ENCODE results near the gene FARS2. TPM values are rescaled to one million over a fixed set of nuclear protein-coding genes. Genes with fewer than 3 reads are reported as not detected.

The FARS2 gene
- total and polyA plus RNA-seq, 2 of the 13 experiments (the other 11 are each of a cell fraction or from before 2014, with no cell fraction given) = 15.4 to 26.0 TPM

DNA sequence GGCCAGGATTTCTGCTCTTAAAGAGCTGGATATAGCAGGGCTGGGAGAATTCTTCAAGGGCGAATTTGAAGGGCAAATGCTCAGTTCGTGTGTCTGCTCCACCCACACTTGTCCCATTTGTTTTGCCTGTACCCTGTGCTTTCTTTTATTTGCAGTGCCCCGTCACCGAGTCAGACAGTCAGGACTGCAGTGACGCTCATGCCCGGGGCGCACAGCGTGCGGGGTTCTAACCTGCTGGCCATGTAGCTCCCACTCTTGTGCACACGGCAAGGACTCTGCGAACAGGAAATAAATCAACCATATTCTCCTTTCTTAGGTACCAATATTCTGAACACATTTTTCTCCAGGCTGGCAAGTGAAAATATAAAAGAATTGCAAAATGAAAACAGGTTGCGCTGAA, 18.2 kb upstream of the FARS2 start (continued):
- TF ChIP-seq, protein P1, sequence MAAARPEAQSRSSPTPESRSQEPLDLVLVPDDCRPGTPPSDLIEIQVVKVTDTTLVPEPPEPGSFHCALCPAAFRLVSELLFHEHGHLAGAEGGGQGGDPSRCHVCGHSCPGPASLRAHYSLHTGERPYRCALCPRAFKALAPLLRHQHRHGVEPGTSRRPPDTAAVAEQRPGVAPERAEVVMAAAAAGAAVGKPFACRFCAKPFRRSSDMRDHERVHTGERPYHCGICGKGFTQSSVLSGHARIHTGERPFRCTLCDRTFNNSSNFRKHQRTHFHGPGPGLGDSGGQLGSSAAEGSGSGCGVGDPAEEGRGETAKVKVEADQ (CRISPR knock-in tag; IDR thresholded peaks at IDR 0.05; ENCODE audit: borderline replicate concordance) = no peak

DNA sequence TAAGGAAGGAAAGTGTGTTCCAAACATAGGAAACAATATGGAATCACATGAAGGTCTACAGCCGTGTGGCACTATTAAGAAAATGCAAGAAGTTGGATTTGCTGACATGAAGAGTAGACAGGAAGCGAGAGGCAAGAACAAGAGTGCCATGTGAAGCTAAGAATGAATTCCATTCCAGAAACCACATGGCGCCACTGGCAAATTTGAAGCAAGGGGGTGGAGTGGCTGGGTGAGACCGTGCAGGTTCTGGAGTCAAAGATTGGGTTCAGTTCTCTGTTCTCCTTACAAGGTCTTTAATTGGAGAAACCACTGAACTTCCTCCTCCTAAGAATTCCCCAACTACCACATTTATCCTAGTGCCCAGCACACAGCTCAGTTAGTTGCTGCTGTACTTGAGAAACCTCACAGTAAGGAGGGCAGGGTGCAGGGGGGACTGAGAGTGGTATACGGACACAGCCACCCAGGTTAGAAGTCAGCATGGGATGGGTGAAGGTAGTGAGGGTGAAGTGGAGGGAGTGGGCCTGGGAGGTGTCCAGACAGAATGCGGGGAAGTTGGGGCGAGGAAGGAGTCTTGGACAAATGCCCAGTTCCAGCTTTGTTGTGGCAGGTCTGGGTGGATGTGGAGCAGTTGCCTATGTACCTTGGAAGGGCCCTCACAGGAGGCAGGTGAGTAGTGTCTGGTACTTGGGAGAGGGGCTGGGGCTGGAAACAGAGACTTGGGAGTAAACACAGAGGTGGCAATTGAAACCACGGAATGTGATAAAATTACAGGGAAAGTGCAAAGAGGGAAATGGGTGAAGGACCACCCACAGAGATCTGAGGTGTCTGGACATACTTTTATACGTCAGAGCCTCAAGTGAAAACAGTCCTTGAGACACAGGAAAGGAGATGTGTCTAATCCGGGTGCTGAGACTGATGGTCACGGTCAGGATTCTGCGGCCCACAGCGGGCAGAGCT, 14.9 kb upstream of the FARS2 start:
- CTCF ChIA-PET (ENCODE audit: low intra/inter-chr PET ratio, low total read pairs) = no interaction called here
- no peak for TF ChIP-seq KLF11 (CRISPR knock-in tag; IDR thresholded peaks at IDR 0.05)
- no peak for TF ChIP-seq ISL2 (CRISPR knock-in tag; IDR thresholded peaks at IDR 0.05)
- TF ChIP-seq, protein P2, sequence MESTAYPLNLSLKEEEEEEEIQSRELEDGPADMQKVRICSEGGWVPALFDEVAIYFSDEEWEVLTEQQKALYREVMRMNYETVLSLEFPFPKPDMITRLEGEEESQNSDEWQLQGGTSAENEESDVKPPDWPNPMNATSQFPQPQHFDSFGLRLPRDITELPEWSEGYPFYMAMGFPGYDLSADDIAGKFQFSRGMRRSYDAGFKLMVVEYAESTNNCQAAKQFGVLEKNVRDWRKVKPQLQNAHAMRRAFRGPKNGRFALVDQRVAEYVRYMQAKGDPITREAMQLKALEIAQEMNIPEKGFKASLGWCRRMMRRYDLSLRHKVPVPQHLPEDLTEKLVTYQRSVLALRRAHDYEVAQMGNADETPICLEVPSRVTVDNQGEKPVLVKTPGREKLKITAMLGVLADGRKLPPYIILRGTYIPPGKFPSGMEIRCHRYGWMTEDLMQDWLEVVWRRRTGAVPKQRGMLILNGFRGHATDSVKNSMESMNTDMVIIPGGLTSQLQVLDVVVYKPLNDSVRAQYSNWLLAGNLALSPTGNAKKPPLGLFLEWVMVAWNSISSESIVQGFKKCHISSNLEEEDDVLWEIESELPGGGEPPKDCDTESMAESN (CRISPR knock-in tag; conservative IDR thresholded peaks at IDR 0.05) = no peak
- TF ChIP-seq, protein P3, sequence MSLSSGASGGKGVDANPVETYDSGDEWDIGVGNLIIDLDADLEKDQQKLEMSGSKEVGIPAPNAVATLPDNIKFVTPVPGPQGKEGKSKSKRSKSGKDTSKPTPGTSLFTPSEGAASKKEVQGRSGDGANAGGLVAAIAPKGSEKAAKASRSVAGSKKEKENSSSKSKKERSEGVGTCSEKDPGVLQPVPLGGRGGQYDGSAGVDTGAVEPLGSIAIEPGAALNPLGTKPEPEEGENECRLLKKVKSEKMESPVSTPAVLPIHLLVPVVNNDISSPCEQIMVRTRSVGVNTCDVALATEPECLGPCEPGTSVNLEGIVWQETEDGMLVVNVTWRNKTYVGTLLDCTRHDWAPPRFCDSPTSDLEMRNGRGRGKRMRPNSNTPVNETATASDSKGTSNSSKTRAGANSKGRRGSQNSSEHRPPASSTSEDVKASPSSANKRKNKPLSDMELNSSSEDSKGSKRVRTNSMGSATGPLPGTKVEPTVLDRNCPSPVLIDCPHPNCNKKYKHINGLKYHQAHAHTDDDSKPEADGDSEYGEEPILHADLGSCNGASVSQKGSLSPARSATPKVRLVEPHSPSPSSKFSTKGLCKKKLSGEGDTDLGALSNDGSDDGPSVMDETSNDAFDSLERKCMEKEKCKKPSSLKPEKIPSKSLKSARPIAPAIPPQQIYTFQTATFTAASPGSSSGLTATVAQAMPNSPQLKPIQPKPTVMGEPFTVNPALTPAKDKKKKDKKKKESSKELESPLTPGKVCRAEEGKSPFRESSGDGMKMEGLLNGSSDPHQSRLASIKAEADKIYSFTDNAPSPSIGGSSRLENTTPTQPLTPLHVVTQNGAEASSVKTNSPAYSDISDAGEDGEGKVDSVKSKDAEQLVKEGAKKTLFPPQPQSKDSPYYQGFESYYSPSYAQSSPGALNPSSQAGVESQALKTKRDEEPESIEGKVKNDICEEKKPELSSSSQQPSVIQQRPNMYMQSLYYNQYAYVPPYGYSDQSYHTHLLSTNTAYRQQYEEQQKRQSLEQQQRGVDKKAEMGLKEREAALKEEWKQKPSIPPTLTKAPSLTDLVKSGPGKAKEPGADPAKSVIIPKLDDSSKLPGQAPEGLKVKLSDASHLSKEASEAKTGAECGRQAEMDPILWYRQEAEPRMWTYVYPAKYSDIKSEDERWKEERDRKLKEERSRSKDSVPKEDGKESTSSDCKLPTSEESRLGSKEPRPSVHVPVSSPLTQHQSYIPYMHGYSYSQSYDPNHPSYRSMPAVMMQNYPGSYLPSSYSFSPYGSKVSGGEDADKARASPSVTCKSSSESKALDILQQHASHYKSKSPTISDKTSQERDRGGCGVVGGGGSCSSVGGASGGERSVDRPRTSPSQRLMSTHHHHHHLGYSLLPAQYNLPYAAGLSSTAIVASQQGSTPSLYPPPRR (CRISPR knock-in tag; IDR thresholded peaks at IDR 0.05; ENCODE audit: borderline replicate concordance) = no peak
- TF ChIP-seq NFKBIZ (CRISPR knock-in tag; IDR thresholded peaks at IDR 0.05) = no peak
- TF ChIP-seq, protein P4, sequence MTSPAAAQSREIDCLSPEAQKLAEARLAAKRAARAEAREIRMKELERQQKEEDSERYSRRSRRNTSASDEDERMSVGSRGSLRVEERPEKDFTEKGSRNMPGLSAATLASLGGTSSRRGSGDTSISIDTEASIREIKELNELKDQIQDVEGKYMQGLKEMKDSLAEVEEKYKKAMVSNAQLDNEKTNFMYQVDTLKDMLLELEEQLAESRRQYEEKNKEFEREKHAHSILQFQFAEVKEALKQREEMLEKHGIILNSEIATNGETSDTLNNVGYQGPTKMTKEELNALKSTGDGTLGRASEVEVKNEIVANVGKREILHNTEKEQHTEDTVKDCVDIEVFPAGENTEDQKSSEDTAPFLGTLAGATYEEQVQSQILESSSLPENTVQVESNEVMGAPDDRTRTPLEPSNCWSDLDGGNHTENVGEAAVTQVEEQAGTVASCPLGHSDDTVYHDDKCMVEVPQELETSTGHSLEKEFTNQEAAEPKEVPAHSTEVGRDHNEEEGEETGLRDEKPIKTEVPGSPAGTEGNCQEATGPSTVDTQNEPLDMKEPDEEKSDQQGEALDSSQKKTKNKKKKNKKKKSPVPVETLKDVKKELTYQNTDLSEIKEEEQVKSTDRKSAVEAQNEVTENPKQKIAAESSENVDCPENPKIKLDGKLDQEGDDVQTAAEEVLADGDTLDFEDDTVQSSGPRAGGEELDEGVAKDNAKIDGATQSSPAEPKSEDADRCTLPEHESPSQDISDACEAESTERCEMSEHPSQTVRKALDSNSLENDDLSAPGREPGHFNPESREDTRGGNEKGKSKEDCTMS (CRISPR knock-in tag; conservative IDR thresholded peaks at IDR 0.05) = no peak
- TF ChIP-seq, protein P5, sequence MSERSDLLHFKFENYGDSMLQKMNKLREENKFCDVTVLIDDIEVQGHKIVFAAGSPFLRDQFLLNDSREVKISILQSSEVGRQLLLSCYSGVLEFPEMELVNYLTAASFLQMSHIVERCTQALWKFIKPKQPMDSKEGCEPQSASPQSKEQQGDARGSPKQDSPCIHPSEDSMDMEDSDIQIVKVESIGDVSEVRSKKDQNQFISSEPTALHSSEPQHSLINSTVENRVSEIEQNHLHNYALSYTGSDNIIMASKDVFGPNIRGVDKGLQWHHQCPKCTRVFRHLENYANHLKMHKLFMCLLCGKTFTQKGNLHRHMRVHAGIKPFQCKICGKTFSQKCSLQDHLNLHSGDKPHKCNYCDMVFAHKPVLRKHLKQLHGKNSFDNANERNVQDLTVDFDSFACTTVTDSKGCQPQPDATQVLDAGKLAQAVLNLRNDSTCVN (CRISPR knock-in tag; IDR thresholded peaks at IDR 0.05; ENCODE audit: borderline replicate concordance) = no peak
- TF ChIP-seq STAG1 (CRISPR knock-in tag; IDR thresholded peaks at IDR 0.05) = no peak

More for the DNA sequence above, 14.9 kb upstream of the FARS2 start:
- H3K9ac ChIP-seq (ENCODE audit: insufficient read depth, low read depth, low read length) = no peak overlapping the region
- H3K4me2 ChIP-seq (ENCODE audit: low read depth, low read length) = no peak overlapping the region
- in situ Hi-C loops (cut with HindIII; ENCODE audit: extremely low pct_ligation_motif_present, low pct_unique_long_range_greater_than_20kb) = no loop called here
- H3K4me3 ChIP-seq (replicated peaks in 1 of 3; ENCODE audit: insufficient read depth in 1 of 3, low read depth in 2 of 3, low read length in 3 of 3) = no peak overlapping the region
- no peak for ATAC-seq
- no TSS peak for BruUV-seq (replicated peaks)
- peaks cover 68% of the 10 kb centered on the region for H3K79me2 ChIP-seq (ENCODE audit: insufficient read depth, low read length)
- H3K27me3 ChIP-seq (ENCODE audit: control insufficient read depth in 1 of 2, insufficient read depth in 2 of 2, low read length in 2 of 2) = no peaks in the 10 kb centered on the region
- H3K9me3 ChIP-seq (ENCODE audit: low read length) = peaks cover 3% of the 10 kb centered on the region; the same call in 1 of the 2 replicates
- POLR2A ChIA-PET = no interaction called here
- DNase-seq (ENCODE audit: low spot score) = no peak
- 96% methylated on average over 13 of the region's 13 CpGs for WGBS (ENCODE audit: low lambda C conversion rate)
- H3K27ac ChIP-seq (ENCODE audit: extremely low read length, insufficient read depth, low read length) = no peak overlapping the region
- intact Hi-C loops (cut with micrococcal nuclease; ENCODE audit: unreplicated experiment) = no loop called here
- peaks cover 22% of the 10 kb centered on the region for H3K4me1 ChIP-seq (ENCODE audit: insufficient read depth, low read length)
- no peak overlapping the region for H2AFZ ChIP-seq (ENCODE audit: low read length)
- no peaks in the 10 kb centered on the region for H4K20me1 ChIP-seq (ENCODE audit: insufficient read depth, low read length)
- H3K36me3 ChIP-seq (replicated peaks in 1 of 2; ENCODE audit: control insufficient read depth in 1 of 2, insufficient read depth in 2 of 2, low read length in 2 of 2) = peaks cover 9 to 37% of the 10 kb centered on the region in 2 experiments
- FAIRE-seq = peak; percentile 23

Measured in HepG2 (cell line).